ENCODE results near the gene COL4A4.

- TF ChIP-seq, protein P1, sequence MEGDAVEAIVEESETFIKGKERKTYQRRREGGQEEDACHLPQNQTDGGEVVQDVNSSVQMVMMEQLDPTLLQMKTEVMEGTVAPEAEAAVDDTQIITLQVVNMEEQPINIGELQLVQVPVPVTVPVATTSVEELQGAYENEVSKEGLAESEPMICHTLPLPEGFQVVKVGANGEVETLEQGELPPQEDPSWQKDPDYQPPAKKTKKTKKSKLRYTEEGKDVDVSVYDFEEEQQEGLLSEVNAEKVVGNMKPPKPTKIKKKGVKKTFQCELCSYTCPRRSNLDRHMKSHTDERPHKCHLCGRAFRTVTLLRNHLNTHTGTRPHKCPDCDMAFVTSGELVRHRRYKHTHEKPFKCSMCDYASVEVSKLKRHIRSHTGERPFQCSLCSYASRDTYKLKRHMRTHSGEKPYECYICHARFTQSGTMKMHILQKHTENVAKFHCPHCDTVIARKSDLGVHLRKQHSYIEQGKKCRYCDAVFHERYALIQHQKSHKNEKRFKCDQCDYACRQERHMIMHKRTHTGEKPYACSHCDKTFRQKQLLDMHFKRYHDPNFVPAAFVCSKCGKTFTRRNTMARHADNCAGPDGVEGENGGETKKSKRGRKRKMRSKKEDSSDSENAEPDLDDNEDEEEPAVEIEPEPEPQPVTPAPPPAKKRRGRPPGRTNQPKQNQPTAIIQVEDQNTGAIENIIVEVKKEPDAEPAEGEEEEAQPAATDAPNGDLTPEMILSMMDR (IDR thresholded peaks at IDR 0.05), result no peak
- TF ChIP-seq POLR2AphosphoS5 (IDR thresholded peaks at IDR 0.05; ENCODE audit: insufficient read depth in 1 of 2, low read depth in 1 of 2) (no peak), POLR2A (IDR thresholded peaks at IDR 0.05) (no peak)
Measured at GRCh38 chr2:226969417-226970080, 194.5 kb downstream of the COL4A4 start.

All from vagina (tissue), 2 donors.